ENCODE results near the gene PIGU.
A peak's percentile ranks its signal among the peaks of the same experiment; 100 is the strongest.
"Not testable (repeated sequence)": the region's sequence is repeated elsewhere in the genome, so short reads cannot be mapped to it uniquely, and the experiment has no call there.

PIGU gene

DNA sequence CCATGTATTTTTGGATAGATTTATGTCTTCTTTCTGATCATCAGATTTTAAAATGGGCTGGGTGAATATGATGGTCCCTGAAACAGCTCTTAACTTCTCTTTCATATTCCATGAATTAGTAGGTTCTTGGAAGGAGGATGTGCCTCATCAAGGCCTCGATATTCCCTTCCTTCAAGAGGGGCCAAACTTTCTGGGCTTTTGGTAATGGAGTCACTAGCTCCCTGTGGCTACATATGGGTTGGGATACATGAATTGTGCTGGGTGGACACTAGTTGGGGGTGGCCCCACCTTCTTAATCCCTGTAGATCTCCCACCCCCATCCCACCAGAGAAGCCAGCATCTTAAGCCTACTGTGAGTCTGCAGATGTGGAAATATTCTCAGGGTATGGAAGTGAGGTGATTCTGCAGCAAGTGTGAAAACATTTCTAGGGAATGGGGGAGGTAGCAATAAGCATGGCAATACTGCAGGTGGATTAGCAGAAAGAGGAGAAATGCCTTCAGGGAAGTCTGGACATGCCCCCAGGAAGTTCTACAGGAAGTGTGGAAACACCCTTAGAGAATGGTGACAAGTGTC lies 29.5 kb upstream of the PIGU start:
- no peak for DNase-seq

DNA sequence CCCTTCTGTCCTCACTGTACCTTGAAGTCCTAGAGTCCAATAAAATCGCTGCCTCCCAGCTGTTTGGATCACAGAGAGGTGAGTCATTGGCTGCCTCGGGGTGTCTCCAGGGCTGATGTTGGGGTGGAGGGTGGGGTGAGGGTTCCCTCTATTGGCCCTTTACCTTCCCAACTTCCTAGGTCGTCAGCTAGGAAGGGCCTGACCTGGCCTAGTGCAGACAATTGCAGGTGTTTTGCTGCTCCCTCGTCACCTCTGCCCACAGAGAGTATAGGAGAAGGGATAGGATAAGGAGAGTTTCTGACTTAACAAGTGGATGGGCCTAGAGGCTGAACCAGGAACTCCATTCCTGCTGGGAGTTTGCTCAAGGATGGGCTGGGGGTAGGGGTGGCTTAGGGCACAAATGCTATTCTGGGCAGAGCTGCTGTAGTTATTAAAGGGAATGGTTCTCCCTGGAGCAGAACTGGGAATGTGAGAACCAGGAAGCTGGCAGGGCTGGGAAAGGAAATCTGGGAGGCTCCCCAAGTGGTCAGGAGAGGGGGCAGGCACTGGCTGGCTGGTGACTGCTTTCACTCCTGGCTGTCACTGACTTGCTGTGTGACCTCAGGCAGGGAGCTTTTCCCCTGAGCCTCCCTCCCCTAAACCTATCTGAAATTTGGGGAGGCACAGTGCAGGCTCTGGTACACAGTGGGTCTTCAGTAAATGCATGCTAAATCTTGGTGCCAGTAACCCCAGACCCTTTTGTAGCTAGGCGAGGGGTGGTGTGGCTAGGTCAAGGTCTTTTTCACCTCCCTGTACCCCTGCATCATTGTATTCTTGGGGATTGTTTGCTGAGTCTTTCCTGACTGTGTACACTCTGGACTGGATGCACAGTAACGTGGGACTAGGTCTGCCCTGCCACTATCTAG lies 28.8 kb upstream of the PIGU start:
- DNase-seq = peak; percentile 35

DNA sequence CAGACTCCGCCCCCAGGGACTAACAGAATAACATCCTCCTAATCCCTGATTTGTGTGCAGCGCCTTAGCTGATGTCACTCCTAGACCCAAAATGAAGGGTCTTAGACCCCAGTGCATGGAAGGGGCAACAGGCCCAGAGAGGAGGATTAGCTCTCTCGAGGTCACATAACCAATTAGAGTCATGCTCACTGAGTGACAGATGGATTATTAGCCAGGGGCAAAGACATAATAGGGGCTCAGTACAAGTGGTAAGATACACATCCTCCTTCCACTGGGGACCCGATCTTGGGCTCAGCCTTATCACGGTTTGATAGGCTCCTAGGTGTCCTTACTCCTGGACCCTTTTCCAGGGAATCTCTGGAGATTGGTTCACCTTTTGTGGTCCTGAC lies 28.1 kb upstream of the PIGU start:
- DNase-seq = no peak

DNA sequence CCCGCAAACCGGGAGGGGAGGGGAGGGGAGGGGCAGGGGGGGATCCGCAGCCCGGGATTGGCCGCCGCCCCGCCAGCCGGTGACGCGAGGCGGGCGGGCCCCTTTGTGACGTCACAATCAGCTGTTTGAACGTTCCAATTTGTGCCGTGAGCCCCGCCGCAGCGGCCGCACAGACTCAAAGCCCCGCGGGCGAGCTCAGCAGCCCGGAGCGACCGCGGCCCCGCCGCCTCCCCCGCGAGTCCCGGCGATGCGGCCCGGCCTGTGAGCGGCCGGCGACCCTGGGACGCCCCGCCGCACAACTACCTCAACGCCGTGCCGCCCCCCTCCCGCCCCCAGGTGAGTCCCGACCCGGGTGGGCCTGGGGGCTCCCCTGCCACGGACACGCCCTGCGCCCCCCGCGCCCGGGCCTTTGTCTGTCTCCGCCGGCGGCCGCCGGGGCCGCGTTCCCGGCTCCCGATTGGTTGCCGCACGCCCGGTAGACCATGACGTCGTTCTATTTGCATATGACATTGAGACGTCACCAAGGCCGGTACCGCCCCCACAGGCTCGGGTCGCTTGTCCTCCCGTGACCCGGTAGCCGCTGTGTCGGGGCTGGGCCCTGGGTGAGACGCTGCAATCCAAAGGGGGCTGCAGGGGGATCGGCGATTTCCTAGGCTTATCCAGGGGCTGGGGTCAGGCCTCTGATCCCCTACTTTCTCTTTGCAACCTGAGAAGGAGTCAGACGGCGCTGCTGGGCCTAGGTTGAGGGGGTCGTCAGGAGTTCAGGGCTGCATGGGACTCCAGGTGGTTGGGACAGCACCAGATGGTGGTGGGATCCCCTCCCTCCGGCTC lies 27.5 kb upstream of the PIGU start, which contains the start of gene TP53INP2:
Gene TP53INP2 (plus strand): TSS at position 168 of the 831 bp plus-strand sequence. CDS start 4,396 bp downstream, outside the sequence.
- peak; percentile 93 for DNase-seq

DNA sequence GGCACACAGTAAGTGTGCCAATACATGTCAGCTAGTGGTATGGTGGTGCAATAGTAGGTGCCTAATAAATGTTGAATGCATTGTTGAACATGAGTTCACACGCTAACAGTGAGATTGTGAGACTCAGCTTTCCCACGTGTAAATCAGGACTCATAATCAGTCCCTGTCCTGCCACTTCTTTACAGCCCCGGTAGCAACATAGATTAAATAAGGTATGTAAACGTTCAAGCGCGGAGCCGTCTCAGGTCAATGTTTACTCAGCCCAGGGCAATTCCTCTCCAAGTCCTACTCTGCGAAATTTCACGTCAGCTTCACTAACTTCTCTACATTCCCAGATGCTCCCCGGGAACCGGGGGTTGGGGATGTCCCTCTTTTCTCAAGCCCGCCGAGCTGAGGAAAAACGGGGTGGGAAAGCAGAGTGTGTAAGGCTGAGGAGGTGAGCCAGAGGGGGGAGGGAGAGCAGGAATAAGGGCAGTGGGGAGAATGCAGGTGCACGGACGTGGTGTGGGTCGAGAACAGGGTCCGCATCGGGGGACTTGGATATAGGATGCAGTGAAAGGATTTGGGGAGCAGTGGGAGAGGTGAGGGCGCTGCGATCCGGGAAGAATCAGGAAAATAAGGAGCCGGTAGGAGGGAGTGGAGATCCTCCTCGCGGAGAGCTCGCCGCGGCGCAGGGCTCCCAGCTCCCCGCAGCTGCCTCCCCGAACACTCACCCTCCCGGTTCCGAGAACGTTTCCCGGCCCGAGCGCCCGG lies 26.7 kb upstream of the PIGU start:
- peak; percentile 55 for DNase-seq

DNA sequence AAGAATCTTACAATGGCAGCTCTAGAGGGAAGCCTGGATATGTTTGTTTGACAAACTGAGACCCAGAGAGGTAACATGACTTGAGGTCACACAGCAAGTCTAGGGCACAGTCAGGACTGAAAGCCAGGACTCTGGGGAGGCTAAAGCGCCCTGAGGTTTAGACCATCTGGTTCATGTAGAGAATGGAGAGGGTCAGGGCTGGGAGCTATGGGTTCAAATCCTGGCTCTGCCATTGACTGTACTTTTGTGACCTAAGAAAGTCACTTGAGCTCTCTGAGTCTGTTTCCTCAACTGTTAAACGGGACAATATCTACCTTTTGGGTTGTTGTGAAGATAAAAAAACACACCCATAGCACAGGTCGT lies 26.1 kb upstream of the PIGU start:
- DNase-seq = no peak

DNA sequence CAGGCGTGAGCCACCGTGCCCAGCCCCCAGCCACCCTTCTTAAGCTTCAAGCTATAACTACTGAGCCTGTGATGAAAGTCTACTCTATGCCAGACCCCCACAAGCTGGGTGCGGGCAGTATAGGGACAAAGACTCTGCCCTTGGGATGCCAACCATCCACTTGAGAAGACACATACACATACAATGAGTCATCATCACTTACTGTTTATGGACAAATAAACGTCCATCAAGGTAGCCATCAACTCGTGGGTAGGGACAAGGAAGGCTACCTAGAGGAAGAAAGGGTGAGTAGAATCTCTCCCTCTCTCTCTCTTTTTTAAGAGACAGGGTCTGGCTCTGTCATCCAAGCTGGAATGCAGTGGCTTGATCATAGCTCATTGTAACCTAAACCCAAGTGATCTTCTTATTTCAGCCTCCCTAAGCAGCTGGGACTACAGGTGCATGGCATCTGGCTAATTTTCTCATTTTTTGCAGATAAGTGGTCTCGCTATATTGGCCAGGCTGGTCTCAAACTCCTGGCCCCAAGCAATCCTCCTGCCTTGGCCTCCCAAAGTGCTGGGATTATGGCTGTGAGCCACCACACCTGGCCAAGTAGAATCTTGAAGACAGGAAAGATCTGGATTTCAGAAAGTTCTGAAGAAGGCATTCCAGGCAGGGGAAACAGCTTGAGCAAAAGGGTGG lies 24.7 kb upstream of the PIGU start:
- no peak for DNase-seq

DNA sequence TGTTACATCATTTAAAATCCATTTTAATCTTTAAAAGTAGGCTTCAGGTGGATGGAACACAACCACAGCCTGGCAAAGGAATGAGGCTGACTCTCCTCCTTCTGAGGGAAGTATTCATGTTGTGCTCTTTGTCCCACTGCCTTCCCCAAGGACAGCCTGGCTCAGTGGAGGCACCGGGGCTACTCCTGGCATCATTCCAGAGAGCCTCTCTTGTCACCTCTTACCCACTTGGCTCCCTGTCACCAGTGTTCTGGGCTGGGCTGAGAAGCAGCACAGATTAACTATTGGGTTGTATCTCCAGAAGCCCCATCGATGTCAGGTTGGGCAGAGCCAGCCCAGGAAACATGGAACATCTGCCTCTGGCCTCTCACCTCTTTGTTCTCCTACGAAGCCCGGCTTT lies 16.5 kb upstream of the PIGU start:
- DNase-seq = no peak

DNA sequence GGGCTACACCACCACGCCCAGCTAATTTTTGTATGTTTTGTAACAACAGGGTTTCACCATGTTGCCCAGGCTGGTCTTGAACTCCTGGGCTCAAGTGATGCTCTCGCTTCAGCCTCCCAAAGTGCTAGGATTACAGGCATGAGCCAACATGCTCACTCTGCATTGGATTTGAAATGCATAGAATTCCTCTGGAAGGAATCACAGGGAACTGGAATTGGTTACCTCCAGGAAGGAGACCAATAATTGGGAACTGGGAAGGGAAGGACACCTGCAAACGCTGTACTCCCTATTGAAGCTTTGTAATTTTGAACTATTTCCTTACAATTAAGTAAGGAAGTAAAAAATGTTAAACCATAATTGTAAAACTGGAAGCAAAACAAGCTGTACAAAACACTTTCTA lies 14.9 kb upstream of the PIGU start:
- no peak for DNase-seq

DNA sequence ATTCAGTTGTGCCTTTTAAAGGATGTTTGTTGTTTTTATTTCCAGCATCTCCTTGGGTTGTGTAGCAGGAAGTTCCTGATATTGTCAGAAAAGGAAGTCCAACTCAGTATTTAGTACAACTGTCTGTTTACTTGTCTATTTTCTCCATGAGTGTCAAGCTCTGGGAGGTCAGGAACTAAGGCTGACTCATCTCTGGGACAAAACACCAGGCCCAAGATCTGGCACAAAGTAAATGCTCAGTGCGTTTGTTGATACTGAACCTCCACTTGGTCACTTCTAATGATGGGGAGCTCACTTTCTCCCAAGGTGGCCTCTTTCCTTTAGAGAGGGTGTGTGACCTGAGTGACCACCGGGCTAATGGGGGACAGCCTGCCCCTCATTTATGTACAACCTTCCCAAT lies 12.6 kb upstream of the PIGU start:
- no peak for DNase-seq

DNA sequence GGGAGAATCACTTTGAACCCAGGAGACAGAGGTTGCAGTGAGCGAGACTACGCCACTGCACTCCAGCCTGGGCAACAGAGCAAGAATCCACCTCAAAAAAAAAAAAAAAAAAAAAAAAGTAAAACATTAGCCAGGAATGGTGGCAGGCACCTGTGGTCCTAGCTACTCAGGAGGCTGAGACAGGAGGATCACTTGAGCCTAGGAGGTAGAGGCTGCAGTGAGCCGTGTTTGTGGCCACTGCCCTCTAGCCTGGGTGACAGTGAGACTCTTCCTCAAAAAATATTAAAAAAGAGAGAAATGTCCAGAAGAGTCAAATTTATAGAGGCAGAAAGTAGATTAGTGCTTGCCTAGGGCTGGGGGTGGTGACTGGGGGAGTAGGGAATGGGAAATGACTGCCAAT lies 6.8 kb upstream of the PIGU start:
- DNase-seq = no peak

DNA sequence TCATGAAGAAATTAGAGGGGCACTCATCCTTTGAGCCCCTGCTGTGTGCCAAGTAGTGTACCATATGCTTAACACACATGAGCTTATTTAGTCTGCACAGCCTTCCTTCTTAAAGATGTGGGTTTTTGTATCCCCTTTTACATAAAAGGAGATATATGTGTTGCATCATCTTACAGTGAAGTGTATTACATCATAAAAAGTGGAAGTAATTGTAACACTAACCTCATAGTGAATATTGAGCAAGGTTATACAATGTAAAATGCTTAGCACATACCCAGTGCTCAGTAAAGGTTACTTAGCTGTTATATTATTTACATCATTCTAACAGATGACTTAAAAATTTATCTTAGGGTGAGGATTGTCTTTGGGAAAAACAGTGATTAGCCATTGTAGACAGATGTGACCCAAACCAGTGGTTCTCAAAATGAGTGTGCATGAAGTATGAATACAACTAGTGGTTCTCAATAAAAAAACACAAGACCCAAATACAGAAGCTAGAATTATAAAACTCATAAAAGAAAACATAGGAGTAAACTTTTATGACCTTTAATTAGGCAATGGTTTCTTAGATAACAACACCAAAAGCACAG lies 3.8 kb upstream of the PIGU start:
- no peak for DNase-seq

DNA sequence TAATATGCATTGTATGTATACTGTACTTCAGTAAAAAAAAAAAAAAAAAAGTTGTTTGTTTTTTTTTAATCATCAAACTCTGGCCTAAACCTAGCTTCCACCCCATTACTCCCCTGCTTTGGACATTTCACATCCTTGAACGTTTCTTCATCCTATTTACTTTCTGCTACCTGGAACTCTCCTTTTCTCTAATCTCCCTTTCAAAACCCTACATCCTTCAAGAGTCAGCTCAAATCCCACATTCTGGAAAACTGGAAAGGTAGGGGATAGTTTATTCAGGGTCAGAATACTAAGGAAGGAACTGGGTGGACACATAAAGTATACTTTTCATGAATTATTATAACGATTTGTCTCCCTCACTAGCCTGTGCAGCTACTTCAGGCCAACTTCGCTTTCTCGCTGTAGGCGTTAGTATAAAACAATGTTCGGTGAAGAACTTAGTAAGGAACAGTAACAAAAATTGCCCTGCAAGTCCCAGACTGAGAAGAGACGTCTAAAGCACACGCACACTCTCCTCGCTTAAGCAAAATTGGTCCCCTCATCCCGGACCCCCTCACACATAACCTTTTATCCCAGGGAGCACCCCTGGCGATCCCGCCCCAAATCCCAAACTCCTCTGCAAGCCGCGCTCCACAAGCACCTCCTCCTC lies 775 bp downstream of the PIGU start:
- DNase-seq = no peak

DNA sequence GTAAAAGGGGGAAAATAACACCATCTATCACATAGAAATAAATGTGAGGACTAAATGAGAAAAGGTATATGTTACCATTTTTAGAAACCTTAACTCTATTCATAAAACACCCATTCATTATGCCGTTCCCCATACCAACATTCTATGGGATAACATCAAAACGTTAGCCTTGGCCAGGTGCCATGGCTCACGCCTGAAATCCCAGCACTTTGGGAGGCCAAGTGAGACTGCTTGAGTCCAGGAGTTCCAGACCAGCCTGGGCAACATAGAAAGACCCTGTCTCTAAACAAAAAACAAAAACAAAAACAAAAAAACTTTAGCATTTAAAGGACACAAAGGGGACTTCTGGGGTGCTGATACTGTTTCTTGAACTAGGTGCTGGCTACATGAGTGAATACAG lies 1.3 kb downstream of the PIGU start:
- no peak for DNase-seq

DNA sequence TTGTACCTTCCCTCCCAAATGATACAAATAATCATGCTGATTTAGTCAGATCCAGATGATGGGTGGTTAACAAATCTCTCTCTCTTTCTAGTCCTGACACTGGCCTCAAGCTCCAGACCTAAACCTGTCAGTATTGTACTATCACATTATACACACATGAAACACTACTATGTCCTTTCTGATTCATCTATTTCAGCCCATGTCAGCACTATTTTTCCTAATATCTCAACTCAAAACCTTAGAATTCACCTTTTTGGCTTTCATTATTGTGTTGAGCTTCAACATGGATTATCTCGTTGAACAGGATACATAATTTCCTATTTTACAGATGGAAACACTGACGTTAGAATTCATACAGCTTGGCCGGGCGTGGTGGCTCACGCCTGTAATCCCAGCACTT lies 3.5 kb downstream of the PIGU start:
- DNase-seq = no peak

DNA sequence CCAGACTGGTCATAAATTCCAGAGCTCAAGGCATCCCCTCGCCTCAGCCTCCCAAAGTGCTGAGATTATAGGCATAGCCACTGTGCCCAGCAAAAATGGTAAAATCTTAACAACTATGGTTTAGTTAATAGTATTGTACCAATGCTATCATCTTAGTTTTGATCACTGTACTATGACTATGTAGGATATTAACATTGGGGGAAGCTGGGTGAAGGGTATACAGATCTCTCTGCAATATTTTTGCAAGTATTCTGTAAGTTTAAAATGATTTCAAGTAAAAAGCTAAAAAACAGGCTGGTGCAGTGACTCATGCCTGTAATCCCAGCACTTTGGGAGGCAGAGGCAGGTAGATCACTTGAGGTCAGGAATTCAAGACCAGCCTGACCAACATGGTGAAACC lies 7.8 kb downstream of the PIGU start:
- DNase-seq = no peak

DNA sequence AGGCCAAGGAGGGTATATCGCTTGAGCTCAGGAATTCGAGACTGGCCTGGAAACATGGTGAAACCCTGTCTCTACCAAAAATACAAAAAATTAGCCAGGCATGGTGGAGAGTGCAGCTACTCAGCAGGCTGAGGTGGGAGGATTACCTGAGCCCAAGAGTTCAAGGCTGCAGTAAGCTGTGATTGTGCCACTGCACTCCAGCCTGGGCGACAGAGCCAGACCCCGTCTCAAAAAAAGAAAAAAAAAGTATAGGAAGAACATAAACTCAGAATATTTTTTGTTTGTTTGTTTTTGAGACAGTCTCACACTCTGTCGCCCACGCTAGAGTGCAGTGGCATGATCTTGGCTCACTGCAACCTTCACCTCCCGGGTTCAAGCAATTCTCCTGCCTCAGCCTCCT lies 12.1 kb downstream of the PIGU start:
- not testable (repeated sequence) for DNase-seq

DNA sequence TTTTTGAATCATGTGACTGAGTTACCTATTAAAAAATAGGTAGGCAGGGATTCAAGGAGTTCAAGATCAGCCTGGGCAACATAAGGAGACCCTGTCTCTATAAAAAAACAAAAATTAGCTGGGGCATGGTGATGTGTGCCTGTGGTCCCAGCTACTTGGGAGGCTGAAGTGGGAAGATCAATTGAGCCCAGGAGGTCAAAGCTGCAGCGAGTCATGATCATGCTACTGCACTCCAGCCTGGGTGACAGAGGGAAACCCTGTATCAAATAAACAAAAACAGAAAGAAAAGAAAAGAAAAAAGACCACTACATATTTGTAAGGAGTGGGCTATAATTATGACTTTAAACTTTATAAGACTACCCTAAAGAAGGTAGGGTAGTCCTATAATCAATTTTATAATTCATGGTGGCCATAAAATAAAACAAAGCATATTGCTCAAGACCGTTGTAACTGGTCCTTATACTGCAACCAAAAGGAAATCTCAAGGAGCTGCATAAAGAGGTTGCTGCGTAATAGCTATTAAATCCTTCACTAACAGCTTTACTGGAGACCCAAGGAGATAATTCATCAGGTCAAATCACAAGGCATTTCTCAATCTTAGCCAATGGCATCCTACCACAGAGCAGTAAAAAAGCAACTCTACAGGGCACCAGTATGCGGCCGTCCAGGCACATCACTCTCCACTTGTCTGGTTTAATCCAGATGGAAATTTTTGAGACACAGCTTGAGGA lies 13.5 kb downstream of the PIGU start:
- DNase-seq = no peak

DNA sequence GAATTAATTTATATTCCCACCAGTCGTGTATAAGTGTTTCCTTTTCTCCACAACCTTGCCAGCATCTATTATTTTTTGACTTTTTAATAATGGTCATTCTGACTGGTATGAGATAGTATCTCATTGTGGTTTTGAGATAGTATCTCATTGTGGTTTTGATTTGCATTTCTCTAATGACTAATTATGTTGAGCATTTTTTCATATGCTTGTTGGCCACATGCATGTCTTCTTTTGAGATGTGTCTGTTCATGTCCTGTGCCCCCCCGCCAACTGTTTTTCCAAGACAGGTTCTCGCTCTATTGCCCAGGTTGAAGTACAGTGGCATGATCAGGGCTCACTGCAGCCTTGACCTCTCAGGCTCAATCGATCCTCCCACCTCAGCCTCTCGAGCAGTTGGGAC lies 15.1 kb downstream of the PIGU start:
- DNase-seq = not testable (repeated sequence)

DNA sequence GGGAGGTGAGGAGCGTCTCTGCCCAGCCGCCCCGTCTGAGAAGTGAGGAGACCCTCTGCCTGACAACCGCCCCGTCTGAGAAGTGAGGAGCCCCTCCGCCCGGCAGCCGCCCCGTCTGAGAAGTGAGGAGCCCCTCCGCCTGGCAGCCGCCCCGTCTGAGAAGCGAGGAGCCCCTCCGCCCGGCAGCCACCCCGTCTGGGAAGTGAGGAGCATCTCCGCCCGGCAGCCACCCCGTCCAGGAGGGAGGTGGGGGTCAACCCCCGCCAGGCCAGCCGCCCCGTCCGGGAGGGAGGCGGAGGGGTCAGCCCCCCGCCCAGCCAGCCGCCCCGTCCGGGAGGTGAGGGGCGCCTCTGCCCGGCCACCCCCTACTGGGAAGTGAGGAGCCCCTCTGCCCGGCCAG lies 18.2 kb downstream of the PIGU start:
- not testable (repeated sequence) for DNase-seq
